Neural progenitor cell (in vitro differentiated cells): ENCODE data around the gene SLC17A9. TPM values are rescaled to one million over a fixed set of nuclear protein-coding genes. Genes with fewer than 3 reads are reported as not detected.

Source experiments
- DNase-seq: peaks from one replicate; pipeline ENCODE4 v3.0.0-alpha.2; 2016; ENCODE audit warnings: low spot score
- H2AFZ ChIP-seq: fragments of 200-600 bp; sonication (generic); replicated peaks from 2 replicates; pipeline ENCODE4 v1.6.1; 2016; ENCODE audit warnings: antibody characterized with exemption
- H3F3A ChIP-seq: fragments of 200-600 bp; sonication (generic); 2 replicates; pipeline ENCODE4 v1.6.1; 2016; ENCODE audit warnings: antibody characterized with exemption, low read depth
- H3K27ac ChIP-seq: fragments of 200-600 bp; sonication (generic); 2 replicates; pipeline ENCODE4 v1.5.1; 2016; ENCODE audit warnings: mild to moderate bottlenecking
- H3K27me3 ChIP-seq: fragments of 200-600 bp; sonication (generic); 2 replicates; pipeline ENCODE4 v1.6.1; 2016; ENCODE audit warnings: mild to moderate bottlenecking, moderate library complexity
- H3K36me3 ChIP-seq: fragments of 200-600 bp; sonication (generic); 2 replicates; pipeline ENCODE4 v1.5.1; 2016
- H3K4me1 ChIP-seq: fragments of 200-600 bp; sonication (generic); 2 replicates; pipeline ENCODE4 v1.6.1; 2016; ENCODE audit warnings: mixed run types
- H3K4me2 ChIP-seq: fragments of 200-600 bp; sonication (generic); 2 replicates; pipeline ENCODE4 v1.6.1; 2016
- H3K4me3 ChIP-seq: fragments of 200-600 bp; sonication (generic); 2 replicates; pipeline ENCODE4 v1.5.1; 2016
- H3K79me2 ChIP-seq: fragments of 200-600 bp; sonication (generic); 2 replicates; pipeline ENCODE4 v1.6.1; 2016; ENCODE audit warnings: low read depth
- H3K9ac ChIP-seq: fragments of 200-600 bp; sonication (generic); 2 replicates; pipeline ENCODE4 v1.6.1; 2016
- H3K9me3 ChIP-seq: fragments of 200-600 bp; sonication (generic); 2 replicates; pipeline ENCODE4 v1.5.1; 2016; ENCODE audit warnings: low read depth
- H4K20me1 ChIP-seq: fragments of 200-600 bp; sonication (generic); 2 replicates; pipeline ENCODE4 v1.6.1; 2016; ENCODE audit warnings: low read depth
- H3K27ac Mint-ChIP-seq: 3 replicates; pipeline ENCODE4 v1.8.0; 2021; ENCODE audit warnings: mixed read lengths
- H3K27me3 Mint-ChIP-seq: 2 replicates; pipeline ENCODE4 v1.8.0; 2022; ENCODE audit warnings: low read depth, mild to moderate bottlenecking, inconsistent platforms, moderate library complexity, mixed read lengths; ENCODE audit not compliant: insufficient read depth
- H3K36me3 Mint-ChIP-seq: 3 replicates; pipeline ENCODE4 v1.8.0; 2021; ENCODE audit warnings: mixed read lengths
- H3K4me1 Mint-ChIP-seq: 3 replicates; pipeline ENCODE4 v1.8.0; 2021; ENCODE audit warnings: mixed read lengths
- H3K4me3 Mint-ChIP-seq: 3 replicates; pipeline ENCODE4 v1.8.0; 2021; ENCODE audit warnings: mild to moderate bottlenecking, moderate library complexity, mixed read lengths
- H3K9me3 Mint-ChIP-seq: 3 replicates; pipeline ENCODE4 v1.8.0; 2020; ENCODE audit warnings: mixed read lengths
- CTCF ChIP-seq: fragments of 200-600 bp; sonication (generic); IDR thresholded peaks from 2 replicates; pipeline ENCODE4 v1.5.1; 2017; ENCODE audit warnings: antibody characterized with exemption, mild to moderate bottlenecking
- EZH2 ChIP-seq: fragments of 200-600 bp; sonication (generic); IDR thresholded peaks from 2 replicates; pipeline ENCODE4 v1.6.1; 2017; ENCODE audit warnings: antibody characterized with exemption, mild to moderate bottlenecking, moderate library complexity
- EZH2phosphoT487 ChIP-seq: fragments of 200-600 bp; sonication (generic); IDR thresholded peaks from 2 replicates; pipeline ENCODE4 v1.6.1; 2017; ENCODE audit warnings: antibody characterized with exemption
- total RNA-seq: library from RNA; depleted of rRNA; stranded (reverse); fragments of >200 nt; gene quantifications from 2 replicates; pipeline ENCODE4 v1.2.3, GENCODE V29; 2015; ENCODE audit warnings: low replicate concordance

The SLC17A9 gene
- total RNA-seq, 1 donor from 2014 or later: 0.17 TPM

GRCh38 chr20:62946918-62947317, 5.6 kb upstream of the SLC17A9 start:
- Mint-ChIP-seq H3K9me3 (no peaks in the 10 kb centered on the region), H3K27ac (no peak overlapping the region), H3K36me3 (peaks cover 44% of the 10 kb centered on the region), H3K4me1 (no peaks in the 10 kb centered on the region), H3K27me3 (peaks cover 2% of the 10 kb centered on the region), H3K4me3 (no peak overlapping the region)
- Histone ChIP-seq H4K20me1 (peaks cover 51% of the 10 kb centered on the region), H3K4me2 (no peak overlapping the region), H2AFZ (no peak overlapping the region), H3K4me3 (no peak overlapping the region), H3K9ac (no peak overlapping the region), H3F3A (peaks cover 3% of the 10 kb centered on the region), H3K4me1 (no peaks in the 10 kb centered on the region), H3K79me2 (peaks cover 28% of the 10 kb centered on the region), H3K9me3 (no peaks in the 10 kb centered on the region), H3K27ac (no peak overlapping the region), H3K27me3 (no peaks in the 10 kb centered on the region), H3K36me3 (no peaks in the 10 kb centered on the region)
- no peak for DNase-seq
- TF ChIP-seq EZH2phosphoT487 (no peak), CTCF (no peak), EZH2 (no peak)

- peaks cover 43% of the 10 kb centered on the region for H4K20me1 ChIP-seq
- Mint-ChIP-seq H3K36me3 (peaks cover 44% of the 10 kb centered on the region), H3K27ac (no peak overlapping the region), H3K27me3 (peaks cover 2% of the 10 kb centered on the region), H3K4me1 (peaks cover 2% of the 10 kb centered on the region), H3K9me3 (no peaks in the 10 kb centered on the region), H3K4me3 (no peak overlapping the region)
- DNase-seq: no peak
- H3K4me3 ChIP-seq: no peak overlapping the region
- H2AFZ ChIP-seq: no peak overlapping the region
- H3K9me3 ChIP-seq: no peaks in the 10 kb centered on the region
- peaks cover 2% of the 10 kb centered on the region for H3K4me1 ChIP-seq
- no peak for TF ChIP-seq EZH2
- no peak for TF ChIP-seq CTCF
- H3K79me2 ChIP-seq: peaks cover 20% of the 10 kb centered on the region
- H3F3A ChIP-seq: peaks cover 3% of the 10 kb centered on the region
- no peak overlapping the region for H3K4me2 ChIP-seq
- H3K27me3 ChIP-seq: peaks cover 6% of the 10 kb centered on the region
- no peak overlapping the region for H3K9ac ChIP-seq
- no peaks in the 10 kb centered on the region for H3K36me3 ChIP-seq
- H3K27ac ChIP-seq: no peak overlapping the region
Observed at GRCh38 chr20:62947532-62948300, 4.8 kb upstream of the SLC17A9 start.

GRCh38 chr20:62949153-62949821, 3.2 kb upstream of the SLC17A9 start:
- Histone ChIP-seq H3K27ac (no peak overlapping the region), H3K4me2 (no peak overlapping the region), H3K4me1 (peaks cover 17% of the 10 kb centered on the region), H2AFZ (no peak overlapping the region), H3K79me2 (peaks cover 12% of the 10 kb centered on the region), H3K9ac (no peak overlapping the region), H4K20me1 (peaks cover 35% of the 10 kb centered on the region), H3F3A (peaks cover 19% of the 10 kb centered on the region), H3K36me3 (no peaks in the 10 kb centered on the region), H3K9me3 (no peaks in the 10 kb centered on the region), H3K4me3 (no peak overlapping the region), H3K27me3 (peaks cover 6% of the 10 kb centered on the region)
- H3K4me3 Mint-ChIP-seq: no peak overlapping the region
- H3K27ac Mint-ChIP-seq: no peak overlapping the region
- TF ChIP-seq EZH2: no peak
- no peak for TF ChIP-seq CTCF
- TF ChIP-seq EZH2phosphoT487: no peak
- H3K27me3 Mint-ChIP-seq: peaks cover 2% of the 10 kb centered on the region
- no peaks in the 10 kb centered on the region for H3K9me3 Mint-ChIP-seq
- H3K36me3 Mint-ChIP-seq: peaks cover 41% of the 10 kb centered on the region
- H3K4me1 Mint-ChIP-seq: peaks cover 13% of the 10 kb centered on the region
- DNase-seq: no peak
